K562 (cell line): ENCODE data around the gene MAD1L1. TPM values are rescaled to one million over a fixed set of nuclear protein-coding genes. Genes with fewer than 3 reads are reported as not detected.
A peak's percentile ranks its signal among the peaks of the same experiment; 100 is the strongest.

Experiments used
- ARID1B ChIP-seq: fragments of 450-650 bp; IDR thresholded peaks from 2 replicates; pipeline ENCODE4 v1.6.1; 2016; ENCODE audit warnings: antibody characterized with exemption, mild to moderate bottlenecking, inconsistent platforms
- ATF1 ChIP-seq, 2 experiments: fragments of 450-650 bp in 1 of 2; IDR thresholded peaks; 2 replicates each; pipeline ENCODE4 v1.6.1; 2016; ENCODE audit warnings: missing compliant biosample characterization in 1 of 2, missing genetic modification characterization in 1 of 2
- BMI1 ChIP-seq: fragments of 150-350 bp; IDR thresholded peaks from 2 replicates; pipeline ENCODE4 v1.6.1; 2014; ENCODE audit warnings: low read length
- CBFA2T2 ChIP-seq: fragments of 450-650 bp; conservative IDR thresholded peaks from 2 replicates; pipeline ENCODE4 v1.6.1; 2017; ENCODE audit warnings: mild to moderate bottlenecking
- CBFA2T3 ChIP-seq: fragments of 450-650 bp; IDR thresholded peaks from 2 replicates; pipeline ENCODE4 v1.6.1; 2017
- CTBP1 ChIP-seq: fragments of 450-650 bp; IDR thresholded peaks from 2 replicates; pipeline ENCODE4 v1.6.1; 2016; ENCODE audit warnings: borderline replicate concordance
- FOXO4 ChIP-seq: fragments of 450-650 bp; formaldehyde crosslinking; IDR thresholded peaks from 2 replicates; pipeline ENCODE4 v1.4.0; 2020; ENCODE audit warnings: mild to moderate bottlenecking, moderate library complexity
- HDAC1 ChIP-seq, 2 experiments: fragments of 450-650 bp; IDR thresholded peaks; 2 replicates each; pipeline ENCODE4 v1.6.1; 2016 to 2017; ENCODE audit warnings: inconsistent platforms in 1 of 2, mild to moderate bottlenecking in 1 of 2, moderate library complexity in 1 of 2
- JUND ChIP-seq, 2 experiments: IDR thresholded peaks; 2 replicates in 1 of 2; 3 replicates in 1 of 2; pipeline ENCODE4 v1.6.1; 2011; ENCODE audit warnings: borderline replicate concordance in 2 of 2, low read depth in 2 of 2, low read length in 2 of 2, improper control_type of control experiment in 1 of 2, missing biosample characterization in 1 of 2, missing genetic modification characterization in 1 of 2, missing genetic modification reagents in 1 of 2
- MXI1 ChIP-seq: IDR thresholded peaks from 2 replicates; pipeline ENCODE4 v1.6.1; 2011; ENCODE audit warnings: low read depth, mild to moderate bottlenecking, improper control_type of control experiment, low read length
- RCOR1 ChIP-seq, 2 experiments: IDR thresholded peaks; 2 replicates each; pipeline ENCODE4 v1.6.1; 2012; ENCODE audit warnings: low read depth in 2 of 2, low read length in 2 of 2, borderline replicate concordance in 1 of 2, improper control_type of control experiment in 1 of 2
- SMARCA4 ChIP-seq: fragments of 450-650 bp; IDR thresholded peaks from 2 replicates; pipeline ENCODE4 v1.6.1; 2016
- TBL1XR1 ChIP-seq, 2 experiments: IDR thresholded peaks; 2 replicates each; pipeline ENCODE4 v1.6.1; 2012; ENCODE audit warnings: improper control_type of control experiment in 2 of 2, low read length in 2 of 2, mild to moderate bottlenecking in 1 of 2
- ZNF143 ChIP-seq: sonication (generic); formaldehyde crosslinking; IDR thresholded peaks from 2 replicates; pipeline ENCODE4 v1.9.0; 2022; ENCODE audit warnings: mild to moderate bottlenecking, missing genetic modification reagents
- polyA plus RNA-seq, 8 experiments: library from polyadenylated mRNA; depleted of rRNA in 4 of 8; stranded (reverse) in 5 of 8; unstranded in 3 of 8; fragments of >200 nt; fragmentation: Nextera tagmentation in 2 of 8; fragmentation: Illumina TruSeq in 1 of 8; extraction: Ambion mirVana in 2 of 8; extraction: Trizol in 1 of 8; gene quantifications; 2 replicates each; pipeline versions ENCODE4 v1.2.1 to v1.2.3, GENCODE V29; 2011 to 2014; ENCODE audit warnings: inconsistent platforms in 1 of 8, missing spikeins in 1 of 8
- total RNA-seq, 7 experiments: library from RNA; depleted of rRNA in 6 of 7; stranded (reverse); fragments of >200 nt in 6 of 7; fragmentation: Illumina TruSeq in 2 of 7; extraction: Trizol in 2 of 7; gene quantifications; 2 replicates each; pipeline versions ENCODE4 v1.2.1 to v1.2.3, GENCODE V29; 2011 to 2021; ENCODE audit warnings: low replicate concordance in 1 of 7
- TF ChIP-seq, protein P1 (sequence below): fragments of 250-450 bp; sonication (Bioruptor Pico); IDR thresholded peaks from 2 replicates; pipeline ENCODE4 v1.8.0; 2021; ENCODE audit warnings: mild to moderate bottlenecking, moderate library complexity
- TF ChIP-seq, protein P2 (sequence below): sonication (generic); formaldehyde crosslinking; IDR thresholded peaks from 2 replicates; pipeline ENCODE4 v1.8.0; 2022; ENCODE audit warnings: mild to moderate bottlenecking, missing genetic modification reagents
- TF ChIP-seq, protein P3 (sequence below): fragments of 450-650 bp; IDR thresholded peaks from 2 replicates; pipeline ENCODE4 v1.6.1; 2016; ENCODE audit warnings: borderline replicate concordance

The MAD1L1 gene
- total and polyA plus RNA-seq, 9 of the 15 experiments (the other 6 are each of a cell fraction or from before 2014, with no cell fraction given): 1.7 to 89.7 (median 18.0) TPM

DNA sequence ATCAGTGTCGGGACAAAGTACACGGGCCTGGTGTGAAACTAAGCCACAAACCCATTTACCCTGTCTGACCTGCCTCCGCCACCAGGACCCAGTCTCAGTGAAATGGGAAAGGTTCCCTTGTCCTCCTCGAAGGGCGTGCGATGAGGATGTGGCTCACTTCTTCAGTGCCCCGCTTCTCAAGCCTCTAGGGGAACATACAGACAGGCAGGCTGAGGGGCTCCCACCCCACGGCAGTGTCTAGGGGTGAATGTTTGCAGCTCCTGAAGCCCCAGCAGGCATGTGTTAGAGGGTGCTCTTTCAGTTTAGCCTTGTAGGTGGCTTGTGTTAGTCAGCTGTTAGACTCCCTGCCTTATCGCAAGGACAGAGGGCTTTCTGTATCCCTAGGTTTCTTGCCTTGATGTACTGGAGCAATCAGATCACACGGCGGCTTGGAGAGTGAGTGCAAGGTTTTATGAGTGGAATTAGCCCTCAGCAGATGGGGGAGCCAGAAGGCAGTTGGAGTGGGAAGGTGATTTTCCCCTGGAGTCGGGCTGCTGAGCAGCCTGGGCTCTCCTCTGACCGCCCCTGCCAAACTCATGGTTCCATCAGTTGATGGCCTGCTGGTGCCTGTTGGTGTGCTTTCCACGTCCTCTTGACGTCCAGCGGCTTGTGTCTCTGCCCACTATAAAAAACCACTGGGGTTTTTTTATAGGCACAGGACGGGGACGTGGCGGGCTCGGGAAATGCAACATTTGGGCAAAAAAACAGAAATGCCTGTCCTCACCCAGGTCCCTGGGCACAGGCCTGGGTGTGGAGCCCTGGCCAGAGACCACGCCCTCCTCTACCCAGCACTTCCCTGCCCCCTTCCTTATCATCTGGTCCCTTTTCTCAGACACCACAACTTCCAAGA is 10.0 kb upstream of the MAD1L1 start (continued):
- peak in 1 of 2 experiments; percentile 54; a peak in 1 of 4 replicates for TF ChIP-seq RCOR1 (IDR thresholded peaks at IDR 0.05; ENCODE audit: borderline replicate concordance in 1 of 2, low read depth in 2 of 2, low read length in 2 of 2)
- TF ChIP-seq CBFA2T2: peak; percentile 13; the same call in 1 of the 2 replicates
- TF ChIP-seq, protein P1, sequence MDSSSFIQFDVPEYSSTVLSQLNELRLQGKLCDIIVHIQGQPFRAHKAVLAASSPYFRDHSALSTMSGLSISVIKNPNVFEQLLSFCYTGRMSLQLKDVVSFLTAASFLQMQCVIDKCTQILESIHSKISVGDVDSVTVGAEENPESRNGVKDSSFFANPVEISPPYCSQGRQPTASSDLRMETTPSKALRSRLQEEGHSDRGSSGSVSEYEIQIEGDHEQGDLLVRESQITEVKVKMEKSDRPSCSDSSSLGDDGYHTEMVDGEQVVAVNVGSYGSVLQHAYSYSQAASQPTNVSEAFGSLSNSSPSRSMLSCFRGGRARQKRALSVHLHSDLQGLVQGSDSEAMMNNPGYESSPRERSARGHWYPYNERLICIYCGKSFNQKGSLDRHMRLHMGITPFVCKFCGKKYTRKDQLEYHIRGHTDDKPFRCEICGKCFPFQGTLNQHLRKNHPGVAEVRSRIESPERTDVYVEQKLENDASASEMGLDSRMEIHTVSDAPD (CRISPR knock-in tag): no peak
- peak in 1 of 2 experiments; percentile 45; a peak in 2 of 4 replicates for TF ChIP-seq HDAC1 (IDR thresholded peaks at IDR 0.05)
- TF ChIP-seq FOXO4 (CRISPR knock-in tag): no peak
- TF ChIP-seq, protein P2, sequence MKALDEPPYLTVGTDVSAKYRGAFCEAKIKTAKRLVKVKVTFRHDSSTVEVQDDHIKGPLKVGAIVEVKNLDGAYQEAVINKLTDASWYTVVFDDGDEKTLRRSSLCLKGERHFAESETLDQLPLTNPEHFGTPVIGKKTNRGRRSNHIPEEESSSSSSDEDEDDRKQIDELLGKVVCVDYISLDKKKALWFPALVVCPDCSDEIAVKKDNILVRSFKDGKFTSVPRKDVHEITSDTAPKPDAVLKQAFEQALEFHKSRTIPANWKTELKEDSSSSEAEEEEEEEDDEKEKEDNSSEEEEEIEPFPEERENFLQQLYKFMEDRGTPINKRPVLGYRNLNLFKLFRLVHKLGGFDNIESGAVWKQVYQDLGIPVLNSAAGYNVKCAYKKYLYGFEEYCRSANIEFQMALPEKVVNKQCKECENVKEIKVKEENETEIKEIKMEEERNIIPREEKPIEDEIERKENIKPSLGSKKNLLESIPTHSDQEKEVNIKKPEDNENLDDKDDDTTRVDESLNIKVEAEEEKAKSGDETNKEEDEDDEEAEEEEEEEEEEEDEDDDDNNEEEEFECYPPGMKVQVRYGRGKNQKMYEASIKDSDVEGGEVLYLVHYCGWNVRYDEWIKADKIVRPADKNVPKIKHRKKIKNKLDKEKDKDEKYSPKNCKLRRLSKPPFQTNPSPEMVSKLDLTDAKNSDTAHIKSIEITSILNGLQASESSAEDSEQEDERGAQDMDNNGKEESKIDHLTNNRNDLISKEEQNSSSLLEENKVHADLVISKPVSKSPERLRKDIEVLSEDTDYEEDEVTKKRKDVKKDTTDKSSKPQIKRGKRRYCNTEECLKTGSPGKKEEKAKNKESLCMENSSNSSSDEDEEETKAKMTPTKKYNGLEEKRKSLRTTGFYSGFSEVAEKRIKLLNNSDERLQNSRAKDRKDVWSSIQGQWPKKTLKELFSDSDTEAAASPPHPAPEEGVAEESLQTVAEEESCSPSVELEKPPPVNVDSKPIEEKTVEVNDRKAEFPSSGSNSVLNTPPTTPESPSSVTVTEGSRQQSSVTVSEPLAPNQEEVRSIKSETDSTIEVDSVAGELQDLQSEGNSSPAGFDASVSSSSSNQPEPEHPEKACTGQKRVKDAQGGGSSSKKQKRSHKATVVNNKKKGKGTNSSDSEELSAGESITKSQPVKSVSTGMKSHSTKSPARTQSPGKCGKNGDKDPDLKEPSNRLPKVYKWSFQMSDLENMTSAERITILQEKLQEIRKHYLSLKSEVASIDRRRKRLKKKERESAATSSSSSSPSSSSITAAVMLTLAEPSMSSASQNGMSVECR (CRISPR knock-in tag): peak; percentile 66
- TF ChIP-seq TBL1XR1 (IDR thresholded peaks at IDR 0.05; ENCODE audit: low read length in 2 of 2): no peak
- TF ChIP-seq CTBP1: peak; percentile 42; the same call in 1 of the 2 replicates
- 0 out of 2 replicates have a peak, but pooled peaks have one; percentile 32 for TF ChIP-seq MXI1
- TF ChIP-seq ATF1 (CRISPR knock-in tag; IDR thresholded peaks at IDR 0.05): no peak
- TF ChIP-seq ATF1 (tag; IDR thresholded peaks at IDR 0.05): no peak
- peak; percentile 50 for TF ChIP-seq CBFA2T3
- TF ChIP-seq SMARCA4: no peak
- no peak for TF ChIP-seq BMI1
- TF ChIP-seq ZNF143 (CRISPR knock-in tag): peak; percentile 39; the same call in 1 of the 2 replicates
- TF ChIP-seq JUND (IDR thresholded peaks at IDR 0.05; ENCODE audit: borderline replicate concordance, low read depth, low read length): no peak
- 0 out of 3 replicates have a peak, but pooled peaks have one; percentile 8 for TF ChIP-seq JUND (tag; IDR thresholded peaks at IDR 0.05; ENCODE audit: borderline replicate concordance, low read depth, low read length)
- TF ChIP-seq, protein P3, sequence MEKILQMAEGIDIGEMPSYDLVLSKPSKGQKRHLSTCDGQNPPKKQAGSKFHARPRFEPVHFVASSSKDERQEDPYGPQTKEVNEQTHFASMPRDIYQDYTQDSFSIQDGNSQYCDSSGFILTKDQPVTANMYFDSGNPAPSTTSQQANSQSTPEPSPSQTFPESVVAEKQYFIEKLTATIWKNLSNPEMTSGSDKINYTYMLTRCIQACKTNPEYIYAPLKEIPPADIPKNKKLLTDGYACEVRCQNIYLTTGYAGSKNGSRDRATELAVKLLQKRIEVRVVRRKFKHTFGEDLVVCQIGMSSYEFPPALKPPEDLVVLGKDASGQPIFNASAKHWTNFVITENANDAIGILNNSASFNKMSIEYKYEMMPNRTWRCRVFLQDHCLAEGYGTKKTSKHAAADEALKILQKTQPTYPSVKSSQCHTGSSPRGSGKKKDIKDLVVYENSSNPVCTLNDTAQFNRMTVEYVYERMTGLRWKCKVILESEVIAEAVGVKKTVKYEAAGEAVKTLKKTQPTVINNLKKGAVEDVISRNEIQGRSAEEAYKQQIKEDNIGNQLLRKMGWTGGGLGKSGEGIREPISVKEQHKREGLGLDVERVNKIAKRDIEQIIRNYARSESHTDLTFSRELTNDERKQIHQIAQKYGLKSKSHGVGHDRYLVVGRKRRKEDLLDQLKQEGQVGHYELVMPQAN: peak; percentile 6; the same call in 1 of the 2 replicates
- TF ChIP-seq ARID1B: 0 out of 2 replicates have a peak, but pooled peaks have one; percentile 5
